Tibial nerve (tissue), 4 donors: ENCODE measurements around the gene MLANA. TPM values are rescaled to one million over a fixed set of nuclear protein-coding genes. Genes with fewer than 3 reads are reported as not detected.

Source experiments
- DNase-seq, 2 donors: peaks; one replicate each; pipeline ENCODE4 v3.0.0-alpha.2; 2019; ENCODE audit warnings: low spot score in 2 of 2
- H3K27ac ChIP-seq, 4 donors: fragments of 200-600 bp; sonication (generic) in 3 of 4; one replicate each; pipeline ENCODE4 v1.5.1; 2017 to 2019; ENCODE audit warnings: mild to moderate bottlenecking in 1 of 4
- H3K27me3 ChIP-seq, 2 donors: fragments of 200-600 bp; sonication (generic) in 1 of 2; one replicate each; pipeline versions ENCODE4 v1.5.1 to v1.6.0; 2017 to 2019
- H3K36me3 ChIP-seq, 3 donors: fragments of 200-600 bp; sonication (generic); one replicate each; pipeline ENCODE4 v1.5.1; 2018 to 2019
- H3K4me1 ChIP-seq, 4 donors: fragments of 200-600 bp; sonication (generic) in 3 of 4; one replicate each; pipeline ENCODE4 v1.5.1; 2017 to 2019
- H3K4me3 ChIP-seq, 4 donors: fragments of 200-600 bp; sonication (generic) in 3 of 4; one replicate each; pipeline ENCODE4 v1.5.1; 2017 to 2019; ENCODE audit warnings: mild to moderate bottlenecking in 1 of 4, moderate library complexity in 1 of 4
- H3K9me3 ChIP-seq, 4 donors: fragments of 200-600 bp; sonication (generic) in 3 of 4; one replicate each; pipeline ENCODE4 v1.5.1; 2017 to 2019
- CTCF ChIP-seq, 5 experiments: fragments of 200-600 bp in 3 of 5; fragments of 450-650 bp in 2 of 5; sonication (generic) in 3 of 5; IDR thresholded peaks; one replicate each; pipeline ENCODE4 v1.5.1; 2016 to 2019; ENCODE audit warnings: antibody characterized with exemption in 5 of 5, mild to moderate bottlenecking in 3 of 5, moderate library complexity in 2 of 5
- EP300 ChIP-seq, 2 donors: sonication (generic); formaldehyde crosslinking; IDR thresholded peaks; one replicate each; pipeline ENCODE4 v1.6.1; 2017; ENCODE audit warnings: antibody characterized with exemption in 2 of 2, mild to moderate bottlenecking in 1 of 2
- POLR2A ChIP-seq, 2 donors: fragments of 450-650 bp; IDR thresholded peaks; one replicate each; pipeline ENCODE4 v1.6.1; 2017; ENCODE audit warnings: antibody characterized with exemption in 2 of 2, mild to moderate bottlenecking in 2 of 2, moderate library complexity in 2 of 2
- whole genome bisulfite sequencing, 2 donors: methylation state at CpG; one replicate each; pipeline ENCODE4 v1.1.5; 2018; 5-methylcytosine and 5-hydroxymethylcytosine counted together
- total RNA-seq, 4 donors: library from RNA; depleted of rRNA; stranded (reverse); fragments of >200 nt; gene quantifications; one replicate each; pipeline ENCODE4 v1.1.0, GENCODE V29; 2016

MLANA gene
- total RNA-seq, 4 donors from 2014 or later = not detected

GRCh38 chr9:5920860-5921328, 30.2 kb downstream of the MLANA start:
- Histone ChIP-seq H3K9me3 (no peaks in the 10 kb centered on the region), H3K4me3 (no peak overlapping the region), H3K36me3 (peaks cover 0 to 72% (median 10%) of the 10 kb centered on the region in 3 donors), H3K27ac (no peak overlapping the region), H3K27me3 (no peaks in the 10 kb centered on the region), H3K4me1 (no peaks in the 10 kb centered on the region)
- no peak for TF ChIP-seq CTCF (IDR thresholded peaks at IDR 0.05)
- no peak for TF ChIP-seq POLR2A (IDR thresholded peaks at IDR 0.05)
- TF ChIP-seq EP300 (IDR thresholded peaks at IDR 0.05) = no peak
- DNase-seq = no peak
- WGBS, 2 donors = 80 to 88% methylated on average over 2 of the region's 2 CpGs

DNA sequence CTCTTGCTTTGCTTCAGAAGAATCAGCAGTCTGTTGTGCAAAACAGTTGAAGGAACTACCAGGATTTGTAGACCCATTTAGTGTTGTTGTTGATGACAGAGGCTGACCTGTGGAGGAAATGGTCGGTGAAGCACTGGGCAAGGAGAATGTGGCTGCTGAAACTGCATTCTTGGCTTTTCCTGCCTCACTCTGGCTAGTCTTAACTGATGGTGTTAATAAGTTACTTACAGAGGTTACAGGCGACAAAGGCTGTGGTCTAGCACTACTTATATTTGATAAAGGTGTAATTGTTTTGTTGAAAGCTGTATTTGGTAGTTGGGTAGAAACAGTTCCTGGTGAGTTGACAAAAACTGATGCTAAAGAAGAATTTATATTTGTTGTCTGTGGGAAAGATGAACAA, 31.5 kb downstream of the MLANA start:
- Histone ChIP-seq H3K4me1 (no peaks in the 10 kb centered on the region), H3K36me3 (peaks cover 0 to 82% (median 10%) of the 10 kb centered on the region in 3 donors), H3K27ac (no peak overlapping the region), H3K27me3 (no peaks in the 10 kb centered on the region), H3K9me3 (no peaks in the 10 kb centered on the region), H3K4me3 (no peak overlapping the region)
- WGBS, 2 donors = 86 to 92% methylated on average over 2 of the region's 2 CpGs
- TF ChIP-seq POLR2A (IDR thresholded peaks at IDR 0.05) (no peak), EP300 (IDR thresholded peaks at IDR 0.05) (no peak), CTCF (IDR thresholded peaks at IDR 0.05) (no peak)
- DNase-seq = no peak

GRCh38 chr9:5931657-5932056, 41.0 kb downstream of the MLANA start:
- Histone ChIP-seq H3K4me1 (no peaks in the 10 kb centered on the region), H3K27ac (no peak overlapping the region), H3K27me3 (no peaks in the 10 kb centered on the region), H3K4me3 (no peak overlapping the region), H3K36me3 (peaks cover 0 to 34% (median 0%) of the 10 kb centered on the region in 3 donors), H3K9me3 (no peaks in the 10 kb centered on the region)
- no peak for DNase-seq
- 96 to 97% methylated on average over 1 of the region's 1 CpG for WGBS, 2 donors
- TF ChIP-seq EP300 (IDR thresholded peaks at IDR 0.05) = no peak
- no peak for TF ChIP-seq CTCF (IDR thresholded peaks at IDR 0.05)
- TF ChIP-seq POLR2A (IDR thresholded peaks at IDR 0.05) = no peak

DNA sequence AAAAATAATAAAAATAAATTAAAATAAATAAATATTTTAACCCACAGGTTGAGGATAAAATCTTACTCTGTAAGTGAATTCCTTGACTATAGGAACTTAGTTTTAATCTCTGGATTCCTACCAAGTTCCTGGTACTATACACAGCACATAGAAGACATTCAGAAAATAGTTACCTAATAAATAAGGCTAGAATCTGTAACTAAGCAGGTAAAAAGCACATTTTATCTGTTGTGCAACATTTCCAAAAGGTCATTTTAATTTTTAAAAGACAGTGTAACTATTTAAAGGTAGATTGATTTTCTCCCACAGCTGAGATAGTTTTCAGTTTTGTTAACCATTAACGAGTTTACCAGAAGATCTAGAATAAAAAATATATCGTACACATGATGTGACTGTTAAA, 47.8 kb downstream of the MLANA start:
- Histone ChIP-seq H3K4me1 (no peaks in the 10 kb centered on the region), H3K9me3 (no peaks in the 10 kb centered on the region), H3K27ac (no peak overlapping the region), H3K27me3 (no peaks in the 10 kb centered on the region), H3K4me3 (no peak overlapping the region), H3K36me3 (peaks cover 0 to 10% (median 0%) of the 10 kb centered on the region in 3 donors)
- DNase-seq = no peak
- TF ChIP-seq POLR2A (IDR thresholded peaks at IDR 0.05) = no peak
- TF ChIP-seq EP300 (IDR thresholded peaks at IDR 0.05) = no peak
- no peak for TF ChIP-seq CTCF (IDR thresholded peaks at IDR 0.05)
- WGBS, 2 donors = 91 to 98% methylated on average over 2 of the region's 2 CpGs

DNA sequence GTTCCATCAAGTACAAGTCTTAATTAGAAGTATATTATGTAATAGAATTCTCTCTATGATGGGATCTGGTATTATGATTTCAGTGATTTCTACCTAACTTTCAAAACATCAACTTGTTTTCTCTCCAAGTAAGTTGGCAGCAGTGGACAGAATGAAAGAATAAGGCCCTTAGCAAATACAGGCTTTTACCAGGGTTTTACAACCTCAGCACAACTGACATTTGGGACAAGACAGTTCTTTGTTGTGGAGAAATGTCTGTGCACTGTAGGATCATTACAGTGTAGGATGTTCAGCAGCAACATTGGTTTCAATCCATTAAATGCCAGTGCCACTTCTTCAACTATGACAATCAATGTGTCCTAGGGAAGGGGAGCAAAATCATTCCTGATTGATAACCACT, 48.8 kb downstream of the MLANA start:
- no peak for TF ChIP-seq EP300 (IDR thresholded peaks at IDR 0.05)
- TF ChIP-seq POLR2A (IDR thresholded peaks at IDR 0.05) = no peak
- TF ChIP-seq CTCF (IDR thresholded peaks at IDR 0.05) = no peak
- no peaks in the 10 kb centered on the region for H3K27me3 ChIP-seq
- DNase-seq = no peak
- H3K4me3 ChIP-seq = no peak overlapping the region
- no peaks in the 10 kb centered on the region for H3K9me3 ChIP-seq
- no peak overlapping the region for H3K27ac ChIP-seq
- H3K4me1 ChIP-seq = no peaks in the 10 kb centered on the region
- peaks cover 0 to 7% (median 0%) of the 10 kb centered on the region in 3 donors for H3K36me3 ChIP-seq
